HEK293 (cell line): ENCODE data around the gene DSC2.

ENCODE experiments used
- CTCF ChIA-PET: fragments of 350-600 bp; formaldehyde crosslinking; extraction: SDS; loops from one replicate; lab custom pipeline; 2021; ENCODE audit warnings: antibody characterized with exemption; lab: Yijun Ruan, JAX
- POLR2A ChIA-PET: fragments of 300-600 bp; formaldehyde crosslinking; extraction: SDS; loops from one replicate; lab custom pipeline; 2020; ENCODE audit warnings: antibody characterized with exemption, inconsistent platforms; lab: Yijun Ruan, JAX
- H3K27ac ChIP-seq: fragments of 200-500 bp; sonication (Bioruptor generic); 2 replicates; pipeline ENCODE4 v1.5.1; 2014; ENCODE audit warnings: low read depth, low read length, control low read depth, inconsistent platforms; ENCODE audit errors: extremely low read depth
- H3K36me3 ChIP-seq, 2 experiments: fragments of 200-500 bp in 1 of 2; sonication (Bioruptor generic) in 1 of 2; 1 replicate in 1 of 2; 2 replicates in 1 of 2; pipeline ENCODE4 v1.5.1; 2014 to 2017; ENCODE audit warnings: inconsistent platforms in 2 of 2, low read length in 2 of 2; ENCODE audit not compliant: control insufficient read depth in 2 of 2, insufficient read depth in 1 of 2
- H3K4me1 ChIP-seq: fragments of 200-500 bp; sonication (Bioruptor generic); 2 replicates; pipeline ENCODE4 v1.5.1; 2014; ENCODE audit warnings: mild to moderate bottlenecking, low read length, inconsistent platforms; ENCODE audit not compliant: control insufficient read depth, insufficient read depth
- H3K4me3 ChIP-seq: 2 replicates; pipeline ENCODE4 v1.5.1; 2011; ENCODE audit warnings: low read depth, mild to moderate bottlenecking, control low read depth, low read length, moderate library complexity
- H3K9me3 ChIP-seq: fragments of 200-500 bp; sonication (Bioruptor generic); 2 replicates; pipeline ENCODE4 v1.5.1; 2014; ENCODE audit warnings: low read depth, low read length, inconsistent platforms; ENCODE audit not compliant: control insufficient read depth, insufficient read depth
- HOXA7 ChIP-seq: sonication (generic); formaldehyde crosslinking; IDR thresholded peaks from 2 replicates; pipeline ENCODE4 v1.8.1; 2022; ENCODE audit warnings: missing genetic modification reagents, borderline replicate concordance
- KLF7 ChIP-seq: fragments of 450-650 bp; formaldehyde crosslinking; IDR thresholded peaks from 2 replicates; pipeline ENCODE4 v1.5.1; 2016; ENCODE audit warnings: missing biosample characterization, missing genetic modification characterization, borderline replicate concordance
- PBX3 ChIP-seq: sonication (generic); formaldehyde crosslinking; IDR thresholded peaks from 2 replicates; pipeline ENCODE4 v1.8.1; 2022; ENCODE audit warnings: mild to moderate bottlenecking, moderate library complexity, missing genetic modification reagents
- PRDM6 ChIP-seq: fragments of 450-650 bp; formaldehyde crosslinking; IDR thresholded peaks from 2 replicates; pipeline ENCODE4 v1.5.1; 2017; ENCODE audit warnings: missing biosample characterization, missing genetic modification characterization
- ZBTB11 ChIP-seq: fragments of 450-650 bp; formaldehyde crosslinking; conservative IDR thresholded peaks from 2 replicates; pipeline ENCODE4 v1.5.1; 2016; ENCODE audit warnings: low read depth, missing biosample characterization, missing genetic modification characterization
- ZBTB6 ChIP-seq: fragments of 450-650 bp; formaldehyde crosslinking; IDR thresholded peaks from 2 replicates; pipeline ENCODE4 v1.5.1; 2017; ENCODE audit warnings: missing biosample characterization, missing genetic modification characterization
- ZIC2 ChIP-seq: fragments of 450-650 bp; formaldehyde crosslinking; IDR thresholded peaks from 2 replicates; pipeline ENCODE4 v1.5.1; 2016; ENCODE audit warnings: missing biosample characterization, missing genetic modification characterization
- ZNF18 ChIP-seq: fragments of 450-650 bp; formaldehyde crosslinking; IDR thresholded peaks from 2 replicates; pipeline ENCODE4 v1.5.1; 2016; ENCODE audit warnings: missing biosample characterization, missing genetic modification characterization
- ZNF580 ChIP-seq: fragments of 450-650 bp; formaldehyde crosslinking; IDR thresholded peaks from 2 replicates; pipeline ENCODE4 v1.5.1; 2016; ENCODE audit warnings: missing biosample characterization, missing genetic modification characterization
- ZNF626 ChIP-seq: fragments of 450-650 bp; sonication (Bioruptor Pico); formaldehyde crosslinking; IDR thresholded peaks from 2 replicates; pipeline ENCODE4 v1.5.1; 2018; ENCODE audit warnings: missing biosample characterization, missing genetic modification characterization, inconsistent platforms
- ZNF843 ChIP-seq: fragments of 450-650 bp; formaldehyde crosslinking; IDR thresholded peaks from 2 replicates; pipeline ENCODE4 v1.5.1; 2016; ENCODE audit warnings: missing biosample characterization, missing genetic modification characterization
- ZSCAN5A ChIP-seq: fragments of 450-650 bp; formaldehyde crosslinking; IDR thresholded peaks from 2 replicates; pipeline ENCODE4 v1.5.1; 2016; ENCODE audit warnings: missing biosample characterization, missing genetic modification characterization

Gene DSC2

GRCh38 chr18:31098878-31099277 is 3.3 kb downstream of the DSC2 start (continued):
- TF ChIP-seq ZNF580 (tag by site-specific recombination) = no peak
- no peak for TF ChIP-seq ZNF843

GRCh38 chr18:31097666-31098065 is 4.6 kb downstream of the DSC2 start:
- Histone ChIP-seq H3K36me3 (peaks cover 0 to 5% of the 10 kb centered on the region in 2 experiments; a peak in 1 of 3 replicates), H3K4me3 (no peak overlapping the region), H3K27ac (no peak overlapping the region), H3K4me1 (peaks cover 6% of the 10 kb centered on the region), H3K9me3 (no peaks in the 10 kb centered on the region)
- TF ChIP-seq ZNF18 (tag by site-specific recombination) (0 out of 2 replicates have a peak, but pooled peaks have one; percentile 26), ZBTB6 (tag by site-specific recombination) (no peak), PRDM6 (tag by site-specific recombination) (peak; percentile 58), HOXA7 (no peak)
- ChIA-PET CTCF (no interaction called here), POLR2A (interaction anchor here (2.1 kb wide), 1 partner anchor 55 kb away, joined by 11 read pairs; the partner anchor contains the start of gene DSC3)

GRCh38 chr18:31093880-31094279 is 8.3 kb downstream of the DSC2 start:
- Histone ChIP-seq H3K9me3 (no peaks in the 10 kb centered on the region), H3K27ac (no peak overlapping the region), H3K4me3 (no peak overlapping the region), H3K4me1 (no peaks in the 10 kb centered on the region; the same call in 1 of the 2 replicates), H3K36me3 (peaks cover 5 to 39% of the 10 kb centered on the region in 2 experiments; a peak in 2 of 3 replicates)
- CTCF ChIA-PET = no interaction called here
- POLR2A ChIA-PET = no interaction called here
- no peak for TF ChIP-seq KLF7 (tag by site-specific recombination)
- TF ChIP-seq ZIC2 = no peak
- no peak for TF ChIP-seq ZBTB11 (tag by site-specific recombination)
- no peak for TF ChIP-seq PBX3 (CRISPR knock-in tag)
- no peak for TF ChIP-seq ZSCAN5A (tag by site-specific recombination)
- no peak for TF ChIP-seq ZNF626 (tag by site-specific recombination)
